HepG2 (cell line): Measurements from ENCODE around the gene SRPRB. TPM values are rescaled to one million over a fixed set of nuclear protein-coding genes. Genes with fewer than 3 reads are reported as not detected.

Source experiments
- ATAC-seq: fragments of 200-7000 bp; cut with Tn5 transposase; 3 replicates; pipeline ENCODE4 v1.9.1; 2020; ENCODE audit warnings: mild to moderate bottlenecking, moderate library complexity
- BruUV-seq: library from RNA; stranded (reverse); fragments of 400-500 nt; replicated peaks from 2 replicates; lab custom pipeline; 2021; lab: Mats Ljungman, UMichigan
- CTCF ChIA-PET: fragments of 300-600 bp; formaldehyde crosslinking; extraction: SDS; loops from one replicate; lab custom pipeline; 2021; ENCODE audit warnings: low total read pairs, inconsistent platforms, low intra/inter-chr PET ratio; lab: Yijun Ruan, JAX
- POLR2A ChIA-PET: fragments of 350-600 bp; sonication (Branson Sonifier 250); formaldehyde crosslinking; loops from one replicate; lab custom pipeline; 2020; ENCODE audit warnings: antibody characterized with exemption, inconsistent platforms; lab: Yijun Ruan, JAX
- DNase-seq: peaks from one replicate; pipeline ENCODE4 v3.0.0-alpha.2; 2015; ENCODE audit warnings: low spot score
- FAIRE-seq: peaks from 3 replicates; lab custom pipeline; 2011; peaks lifted over from hg19 to GRCh38; lab: Jason Lieb, UNC
- H2AFZ ChIP-seq: one replicate; pipeline ENCODE4 v1.6.1; 2011; ENCODE audit warnings: low read length, inconsistent platforms
- H3K27ac ChIP-seq: fragments of 300-600 bp; 3 replicates; pipeline ENCODE4 v1.8.0; 2011; ENCODE audit warnings: mixed run types, mild to moderate bottlenecking, mixed read lengths, low read length, inconsistent platforms; ENCODE audit not compliant: insufficient read depth; ENCODE audit errors: extremely low read length
- H3K27me3 ChIP-seq, 2 experiments: fragments of 200-600 bp in 1 of 2; 2 replicates in 1 of 2; 3 replicates in 1 of 2; pipeline versions ENCODE4 v1.6.0 to v1.8.0; 2011; ENCODE audit warnings: low read length in 2 of 2, mild to moderate bottlenecking in 2 of 2, moderate library complexity in 2 of 2, inconsistent platforms in 1 of 2; ENCODE audit not compliant: insufficient read depth in 2 of 2, control insufficient read depth in 1 of 2
- H3K36me3 ChIP-seq, 2 experiments: fragments of 200-600 bp in 1 of 2; replicated peaks in 1 of 2; 2 replicates in 1 of 2; 3 replicates in 1 of 2; pipeline versions ENCODE4 v1.5.1 to v1.8.0; 2011; ENCODE audit warnings: low read length in 2 of 2, inconsistent platforms in 1 of 2; ENCODE audit not compliant: insufficient read depth in 2 of 2, control insufficient read depth in 1 of 2
- H3K4me1 ChIP-seq: 2 replicates; pipeline ENCODE4 v1.5.1; 2012; ENCODE audit warnings: low read length, inconsistent platforms; ENCODE audit not compliant: insufficient read depth
- H3K4me2 ChIP-seq: 2 replicates; pipeline ENCODE4 v1.6.0; 2011; ENCODE audit warnings: low read depth, low read length, inconsistent platforms
- H3K4me3 ChIP-seq, 3 experiments: fragments of 200-600 bp in 1 of 3; sonication (generic), shearing (Covaris generic) in 1 of 3; replicated peaks in 1 of 3; 2 replicates each; pipeline ENCODE4 v1.5.1; 2011 to 2016; ENCODE audit warnings: low read length in 3 of 3, inconsistent platforms in 2 of 3, low read depth in 2 of 3, mild to moderate bottlenecking in 2 of 3, control low read depth in 1 of 3, mixed read lengths in 1 of 3; ENCODE audit not compliant: insufficient read depth in 1 of 3
- H3K79me2 ChIP-seq: one replicate; pipeline ENCODE4 v1.6.1; 2011; ENCODE audit warnings: low read length, inconsistent platforms; ENCODE audit not compliant: insufficient read depth
- H3K9ac ChIP-seq: 2 replicates; pipeline ENCODE4 v1.6.0; 2011; ENCODE audit warnings: mild to moderate bottlenecking, low read depth, low read length, inconsistent platforms; ENCODE audit not compliant: insufficient read depth
- H3K9me3 ChIP-seq: 2 replicates; pipeline ENCODE4 v1.5.1; 2012; ENCODE audit warnings: mild to moderate bottlenecking, low read length
- H4K20me1 ChIP-seq: 2 replicates; pipeline ENCODE4 v1.6.0; 2011; ENCODE audit warnings: inconsistent platforms, mild to moderate bottlenecking, low read length, moderate library complexity; ENCODE audit not compliant: insufficient read depth
- ARHGAP35 ChIP-seq: sonication (generic); formaldehyde crosslinking; IDR thresholded peaks from 2 replicates; pipeline ENCODE4 v1.9.0; 2022; ENCODE audit warnings: mild to moderate bottlenecking, inconsistent platforms, moderate library complexity, missing genetic modification reagents, borderline replicate concordance
- GABPA ChIP-seq, 2 experiments: IDR thresholded peaks; 2 replicates each; pipeline ENCODE4 v1.6.1; 2011 to 2016; ENCODE audit warnings: low read depth in 2 of 2, low read length in 1 of 2, missing biosample characterization in 1 of 2, missing genetic modification characterization in 1 of 2
- HHEX ChIP-seq: IDR thresholded peaks from 2 replicates; pipeline ENCODE4 v1.6.1; 2016; ENCODE audit warnings: control low read depth
- HMGA1 ChIP-seq: sonication (generic); formaldehyde crosslinking; conservative IDR thresholded peaks from 2 replicates; pipeline ENCODE4 v1.4.0; 2020; ENCODE audit warnings: missing genetic modification reagents
- KDM5A ChIP-seq: fragments of 200-600 bp; sonication (generic); IDR thresholded peaks from 2 replicates; pipeline ENCODE4 v1.7.0; 2018; ENCODE audit warnings: antibody characterized with exemption, mild to moderate bottlenecking, low read length, borderline replicate concordance
- KLF16 ChIP-seq, 2 experiments: sonication (generic) in 1 of 2; formaldehyde crosslinking in 1 of 2; IDR thresholded peaks; 2 replicates each; pipeline versions ENCODE4 v1.6.1 to v1.8.0; 2016 to 2023; ENCODE audit warnings: missing genetic modification reagents in 2 of 2, missing compliant biosample characterization in 1 of 2
- MED1 ChIP-seq: sonication (generic); formaldehyde crosslinking; IDR thresholded peaks from 2 replicates; pipeline ENCODE4 v1.4.0; 2020; ENCODE audit warnings: missing genetic modification reagents
- POGZ ChIP-seq: sonication (generic); formaldehyde crosslinking; IDR thresholded peaks from 2 replicates; pipeline ENCODE4 v1.4.0; 2020; ENCODE audit warnings: mild to moderate bottlenecking, missing genetic modification reagents
- REPIN1 ChIP-seq: sonication (generic); formaldehyde crosslinking; IDR thresholded peaks from 2 replicates; pipeline ENCODE4 v1.8.0; 2022; ENCODE audit warnings: missing genetic modification reagents, low read depth, mild to moderate bottlenecking, borderline replicate concordance
- SNAPC4 ChIP-seq: sonication (generic); formaldehyde crosslinking; IDR thresholded peaks from 2 replicates; pipeline ENCODE4 v1.4.0; 2020; ENCODE audit warnings: mild to moderate bottlenecking, missing genetic modification reagents
- ZNF326 ChIP-seq: sonication (generic); formaldehyde crosslinking; IDR thresholded peaks from 2 replicates; pipeline ENCODE4 v1.4.0; 2020; ENCODE audit warnings: missing genetic modification reagents, borderline replicate concordance
- WGBS: methylation state at CpG from one replicate; pipeline ENCODE4 v1.1.6; 2017; ENCODE audit warnings: low lambda C conversion rate; 5-methylcytosine and 5-hydroxymethylcytosine counted together
- in situ Hi-C: cut with HindIII; loops from 2 replicates; pipeline ENCODE4 v1.10.0; 2017; ENCODE audit warnings: low pct_unique_long_range_greater_than_20kb; ENCODE audit not compliant: extremely low pct_ligation_motif_present
- intact Hi-C: fragments of 100-400 bp; cut with micrococcal nuclease; formaldehyde crosslinking; loops from one replicate; pipeline ENCODE4 v1.10.0; 2022; ENCODE audit not compliant: unreplicated experiment
- polyA plus RNA-seq, 8 experiments: library from polyadenylated mRNA; depleted of rRNA in 3 of 8; stranded (reverse) in 7 of 8; unstranded in 1 of 8; fragments of >200 nt; fragmentation: Illumina TruSeq in 4 of 8; extraction: Trizol in 4 of 8; gene quantifications; 2 replicates each; pipeline versions ENCODE4 v1.2.1 to v1.2.3, GENCODE V29; 2011 to 2016; ENCODE audit warnings: low read depth in 4 of 8, missing spikeins in 1 of 8, mixed read lengths in 1 of 8; ENCODE audit not compliant: insufficient read depth in 1 of 8
- total RNA-seq, 5 experiments: library from RNA; depleted of rRNA; stranded (reverse); fragments of >200 nt; fragmentation: Illumina TruSeq; extraction: Trizol; gene quantifications; 2 replicates each; pipeline ENCODE4 v1.2.3, GENCODE V29; 2016; ENCODE audit warnings: low read depth in 1 of 5
- TF ChIP-seq, protein P1 (sequence below): IDR thresholded peaks from 2 replicates; pipeline ENCODE4 v1.6.1; 2016; ENCODE audit warnings: missing genetic modification reagents, missing compliant biosample characterization
- TF ChIP-seq, protein P2 (sequence below): sonication (generic); formaldehyde crosslinking; conservative IDR thresholded peaks from 2 replicates; pipeline ENCODE4 v1.4.0; 2020; ENCODE audit warnings: missing genetic modification reagents
- TF ChIP-seq, protein P3 (sequence below): sonication (generic); formaldehyde crosslinking; IDR thresholded peaks from 2 replicates; pipeline ENCODE4 v1.5.0; 2020; ENCODE audit warnings: missing genetic modification reagents, mild to moderate bottlenecking, borderline replicate concordance

The SRPRB gene
- total and polyA plus RNA-seq, 2 of the 13 experiments (the other 11 are each of a cell fraction or from before 2014, with no cell fraction given) = 41.0 to 111 TPM

DNA sequence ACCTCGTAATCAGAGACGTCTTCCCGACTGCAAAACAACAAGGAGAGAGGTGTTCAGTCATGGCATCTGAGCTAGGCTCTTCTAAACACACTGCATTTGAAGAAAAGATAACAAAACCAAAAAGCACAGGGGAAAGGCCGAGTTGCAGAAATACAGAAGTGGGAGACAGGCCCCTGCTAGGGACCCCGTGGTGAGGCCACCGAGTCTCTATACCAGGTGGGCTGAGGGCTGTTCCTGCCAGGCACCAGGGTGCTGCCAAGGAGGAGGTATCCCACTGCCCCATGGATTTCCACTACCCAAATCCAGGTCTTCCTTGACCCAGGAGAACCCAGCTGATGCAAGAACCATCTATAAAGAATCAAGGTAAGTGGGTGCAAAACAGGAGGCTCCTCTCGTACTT lies 59.0 kb downstream of the SRPRB start (continued):
- no peak for TF ChIP-seq SNAPC4
- TF ChIP-seq ARHGAP35 = no peak

- intact Hi-C loops (no loop called here), in situ Hi-C loops (no loop called here)
- Histone ChIP-seq H3K4me1 (no peaks in the 10 kb centered on the region), H3K79me2 (no peaks in the 10 kb centered on the region), H4K20me1 (no peaks in the 10 kb centered on the region), H3K9me3 (no peaks in the 10 kb centered on the region), H3K4me3 (no peak overlapping the region), H2AFZ (no peak overlapping the region), H3K4me2 (no peak overlapping the region), H3K27ac (no peak overlapping the region), H3K9ac (no peak overlapping the region), H3K36me3 (no peaks in the 10 kb centered on the region), H3K27me3 (peaks cover 4 to 50% of the 10 kb centered on the region in 2 experiments; a peak in 4 of 5 replicates)
- WGBS = 0% methylated on average over 2 of the region's 5 CpGs
- ATAC-seq (peak; percentile 77), FAIRE-seq (no peak), DNase-seq (peak; percentile 4)
- CTCF ChIA-PET = no interaction called here
- no TSS peak for BruUV-seq
- POLR2A ChIA-PET = no interaction called here
- TF ChIP-seq MED1 (no peak), KLF16 (CRISPR knock-in tag; IDR thresholded peaks at IDR 0.05) (no peak), KDM5A (no peak), REPIN1 (no peak), ZNF326 (no peak), GABPA (IDR thresholded peaks at IDR 0.05; ENCODE audit: low read depth, low read length) (no peak), GABPA (CRISPR knock-in tag; IDR thresholded peaks at IDR 0.05; ENCODE audit: low read depth) (no peak), HHEX (CRISPR knock-in tag) (no peak), POGZ (CRISPR knock-in tag) (no peak), HMGA1 (CRISPR knock-in tag) (no peak)
- TF ChIP-seq, protein P1, sequence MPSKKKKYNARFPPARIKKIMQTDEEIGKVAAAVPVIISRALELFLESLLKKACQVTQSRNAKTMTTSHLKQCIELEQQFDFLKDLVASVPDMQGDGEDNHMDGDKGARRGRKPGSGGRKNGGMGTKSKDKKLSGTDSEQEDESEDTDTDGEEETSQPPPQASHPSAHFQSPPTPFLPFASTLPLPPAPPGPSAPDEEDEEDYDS (CRISPR knock-in tag) = no peak
- TF ChIP-seq, protein P2, sequence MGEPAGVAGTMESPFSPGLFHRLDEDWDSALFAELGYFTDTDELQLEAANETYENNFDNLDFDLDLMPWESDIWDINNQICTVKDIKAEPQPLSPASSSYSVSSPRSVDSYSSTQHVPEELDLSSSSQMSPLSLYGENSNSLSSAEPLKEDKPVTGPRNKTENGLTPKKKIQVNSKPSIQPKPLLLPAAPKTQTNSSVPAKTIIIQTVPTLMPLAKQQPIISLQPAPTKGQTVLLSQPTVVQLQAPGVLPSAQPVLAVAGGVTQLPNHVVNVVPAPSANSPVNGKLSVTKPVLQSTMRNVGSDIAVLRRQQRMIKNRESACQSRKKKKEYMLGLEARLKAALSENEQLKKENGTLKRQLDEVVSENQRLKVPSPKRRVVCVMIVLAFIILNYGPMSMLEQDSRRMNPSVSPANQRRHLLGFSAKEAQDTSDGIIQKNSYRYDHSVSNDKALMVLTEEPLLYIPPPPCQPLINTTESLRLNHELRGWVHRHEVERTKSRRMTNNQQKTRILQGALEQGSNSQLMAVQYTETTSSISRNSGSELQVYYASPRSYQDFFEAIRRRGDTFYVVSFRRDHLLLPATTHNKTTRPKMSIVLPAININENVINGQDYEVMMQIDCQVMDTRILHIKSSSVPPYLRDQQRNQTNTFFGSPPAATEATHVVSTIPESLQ (CRISPR knock-in tag) = no peak
- TF ChIP-seq, protein P3, sequence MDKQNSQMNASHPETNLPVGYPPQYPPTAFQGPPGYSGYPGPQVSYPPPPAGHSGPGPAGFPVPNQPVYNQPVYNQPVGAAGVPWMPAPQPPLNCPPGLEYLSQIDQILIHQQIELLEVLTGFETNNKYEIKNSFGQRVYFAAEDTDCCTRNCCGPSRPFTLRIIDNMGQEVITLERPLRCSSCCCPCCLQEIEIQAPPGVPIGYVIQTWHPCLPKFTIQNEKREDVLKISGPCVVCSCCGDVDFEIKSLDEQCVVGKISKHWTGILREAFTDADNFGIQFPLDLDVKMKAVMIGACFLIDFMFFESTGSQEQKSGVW = no peak
Measured at GRCh38 chr3:133865136-133865855, 59.7 kb downstream of the SRPRB start.
